Measurements from ENCODE around the gene RTN3.

RTN3 gene

DNA sequence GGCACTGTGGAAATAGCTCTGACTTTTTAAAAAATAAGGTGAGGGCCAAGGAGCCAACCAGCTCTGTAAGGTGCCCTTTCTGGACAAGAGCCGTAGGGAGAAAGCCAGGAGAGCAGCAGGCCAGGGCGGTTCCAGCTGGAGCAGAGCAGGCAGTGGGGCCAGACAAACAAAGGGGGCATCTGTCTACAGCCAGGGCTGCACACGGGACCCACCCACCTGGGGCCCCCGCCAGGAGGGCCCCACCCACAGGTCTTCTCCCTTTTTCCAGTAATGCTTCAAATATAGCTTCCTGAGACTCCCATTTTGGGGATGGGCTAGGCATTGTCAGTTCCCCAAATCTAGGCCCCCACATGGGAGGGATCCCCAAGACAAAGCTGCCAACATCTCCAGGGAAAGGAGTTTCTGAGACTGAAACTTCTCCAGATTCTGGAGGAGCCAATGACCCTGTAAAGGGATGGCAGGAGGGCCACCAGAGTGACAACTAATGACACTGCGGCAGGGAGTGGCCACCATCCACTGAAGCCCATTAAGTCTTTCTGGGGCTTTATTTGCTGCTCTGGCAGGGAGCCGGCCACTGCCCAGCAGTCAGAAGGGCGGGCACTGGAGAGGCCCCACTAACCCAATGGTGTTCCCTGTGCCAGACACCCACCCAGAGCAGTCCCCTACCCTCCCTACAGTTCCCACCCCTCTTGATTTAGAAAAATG, 85.4 kb downstream of the RTN3 start:
- no peak overlapping the region for H3K4me3 ChIP-seq (ENCODE audit: low read depth, low read length)
- TF ChIP-seq, protein P1, sequence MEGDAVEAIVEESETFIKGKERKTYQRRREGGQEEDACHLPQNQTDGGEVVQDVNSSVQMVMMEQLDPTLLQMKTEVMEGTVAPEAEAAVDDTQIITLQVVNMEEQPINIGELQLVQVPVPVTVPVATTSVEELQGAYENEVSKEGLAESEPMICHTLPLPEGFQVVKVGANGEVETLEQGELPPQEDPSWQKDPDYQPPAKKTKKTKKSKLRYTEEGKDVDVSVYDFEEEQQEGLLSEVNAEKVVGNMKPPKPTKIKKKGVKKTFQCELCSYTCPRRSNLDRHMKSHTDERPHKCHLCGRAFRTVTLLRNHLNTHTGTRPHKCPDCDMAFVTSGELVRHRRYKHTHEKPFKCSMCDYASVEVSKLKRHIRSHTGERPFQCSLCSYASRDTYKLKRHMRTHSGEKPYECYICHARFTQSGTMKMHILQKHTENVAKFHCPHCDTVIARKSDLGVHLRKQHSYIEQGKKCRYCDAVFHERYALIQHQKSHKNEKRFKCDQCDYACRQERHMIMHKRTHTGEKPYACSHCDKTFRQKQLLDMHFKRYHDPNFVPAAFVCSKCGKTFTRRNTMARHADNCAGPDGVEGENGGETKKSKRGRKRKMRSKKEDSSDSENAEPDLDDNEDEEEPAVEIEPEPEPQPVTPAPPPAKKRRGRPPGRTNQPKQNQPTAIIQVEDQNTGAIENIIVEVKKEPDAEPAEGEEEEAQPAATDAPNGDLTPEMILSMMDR (IDR thresholded peaks at IDR 0.05; ENCODE audit: borderline replicate concordance, insufficient read depth, low read depth, low read length), result no peak

DNA sequence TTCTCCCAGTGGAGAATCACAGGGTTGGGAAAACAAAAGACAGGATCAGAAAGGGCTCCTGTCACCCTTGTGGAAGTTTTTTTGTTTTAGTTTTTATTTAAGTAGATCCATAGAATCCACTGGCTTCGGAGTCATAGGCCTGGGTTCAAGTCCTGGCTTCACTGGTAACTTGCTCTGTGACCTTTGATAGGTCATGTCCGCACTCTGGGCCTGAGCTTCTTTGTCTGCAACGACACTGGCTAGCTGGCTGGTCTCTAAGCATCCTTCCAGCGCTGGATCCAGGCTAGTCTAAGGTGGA, 85.9 kb downstream of the RTN3 start:
- peak overlapping the region; percentile 76 for H3K4me3 ChIP-seq (ENCODE audit: low read depth, low read length)
- TF ChIP-seq, protein P1 (IDR thresholded peaks at IDR 0.05; ENCODE audit: borderline replicate concordance, insufficient read depth, low read depth, low read length), result no peak

DNA sequence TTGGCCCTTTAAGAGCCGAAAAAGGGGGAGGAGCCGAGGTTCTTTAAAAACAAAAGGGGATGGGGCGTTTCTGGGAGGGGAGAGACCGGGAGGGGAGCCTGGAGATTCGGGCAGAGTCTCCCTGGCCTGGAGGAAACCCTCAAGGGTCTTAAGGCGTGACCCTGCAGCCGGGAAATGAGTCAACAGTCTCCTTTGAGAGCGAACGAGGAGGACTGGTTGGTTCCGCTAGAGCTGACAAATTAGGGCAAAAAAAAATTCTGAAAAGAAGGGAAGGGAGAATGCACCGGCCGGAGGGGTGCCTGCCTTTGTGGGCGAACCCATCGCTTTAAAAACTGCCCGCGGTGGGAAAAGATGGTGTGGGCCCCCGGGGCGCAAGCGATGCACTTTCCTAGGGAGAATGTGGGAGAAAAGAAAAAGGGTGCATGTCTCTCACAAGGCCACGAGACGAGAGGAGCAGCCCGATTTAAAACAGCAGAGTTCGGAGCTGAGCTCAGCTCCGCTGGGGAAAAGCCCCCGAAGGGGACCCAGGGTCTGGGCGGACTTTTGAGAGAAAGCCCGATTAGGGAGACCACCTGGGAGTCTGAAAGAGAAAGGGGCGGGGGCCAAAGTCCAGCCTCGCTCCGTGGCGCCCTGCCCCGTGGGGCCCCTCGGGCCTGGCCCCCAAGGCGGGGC, 86.4 kb downstream of the RTN3 start:
- TF ChIP-seq, protein P1 (IDR thresholded peaks at IDR 0.05; ENCODE audit: borderline replicate concordance, insufficient read depth, low read depth, low read length), result no peak
- peak overlapping the region; percentile 76 for H3K4me3 ChIP-seq (ENCODE audit: low read depth, low read length)

DNA sequence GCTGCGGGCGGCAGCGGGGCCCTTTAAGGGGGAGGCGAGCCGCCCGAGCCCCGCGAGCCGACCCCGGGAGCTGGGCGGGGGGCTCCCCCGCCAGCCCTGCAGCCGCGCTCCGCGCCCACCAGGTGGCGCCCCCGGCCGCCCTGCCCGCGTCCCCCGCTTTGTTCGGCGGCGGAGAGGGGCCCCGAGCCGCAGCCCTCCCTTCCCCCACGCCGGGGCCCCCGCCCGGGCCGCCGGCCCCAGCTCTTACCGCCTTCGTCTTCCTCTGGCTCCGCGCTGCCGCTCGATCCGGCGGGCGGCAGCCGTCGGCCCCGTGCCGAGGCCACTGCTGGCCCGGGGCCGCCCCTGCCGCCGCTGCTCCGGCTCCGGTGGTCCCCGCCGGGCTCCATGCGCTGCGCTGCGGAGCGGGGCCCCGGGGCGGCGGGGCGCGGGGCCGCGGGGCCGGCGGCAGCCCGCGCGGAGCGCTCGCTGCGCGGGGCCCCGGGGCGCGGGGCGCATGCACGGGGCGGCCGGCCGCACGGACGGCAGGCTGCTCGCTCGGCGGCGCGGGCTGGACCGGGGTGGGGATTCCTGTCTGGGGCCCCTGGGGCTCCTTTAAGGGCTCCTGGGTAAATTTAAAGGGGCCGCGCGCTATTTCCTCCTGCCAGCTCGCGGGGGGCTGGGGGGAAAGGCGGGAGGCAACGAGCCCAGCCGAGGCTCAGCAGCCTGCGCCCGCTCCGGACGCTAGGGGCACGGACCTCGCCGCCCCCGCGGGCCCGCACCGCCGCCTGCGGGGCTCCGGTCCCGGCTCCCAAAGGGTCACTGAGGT, 87.1 kb downstream of the RTN3 start, which contains the start of gene ZFTA:
Gene ZFTA, minus strand, starts transcription at position 539 of the 805 bp plus-strand sequence. Its CDS starts 153 bp downstream, at position 386.
- TF ChIP-seq, protein P1 (IDR thresholded peaks at IDR 0.05; ENCODE audit: borderline replicate concordance, insufficient read depth, low read depth, low read length), result peak; percentile 85
- peak within 1 kb of the TSS; percentile 76 for H3K4me3 ChIP-seq (ENCODE audit: low read depth, low read length)

DNA sequence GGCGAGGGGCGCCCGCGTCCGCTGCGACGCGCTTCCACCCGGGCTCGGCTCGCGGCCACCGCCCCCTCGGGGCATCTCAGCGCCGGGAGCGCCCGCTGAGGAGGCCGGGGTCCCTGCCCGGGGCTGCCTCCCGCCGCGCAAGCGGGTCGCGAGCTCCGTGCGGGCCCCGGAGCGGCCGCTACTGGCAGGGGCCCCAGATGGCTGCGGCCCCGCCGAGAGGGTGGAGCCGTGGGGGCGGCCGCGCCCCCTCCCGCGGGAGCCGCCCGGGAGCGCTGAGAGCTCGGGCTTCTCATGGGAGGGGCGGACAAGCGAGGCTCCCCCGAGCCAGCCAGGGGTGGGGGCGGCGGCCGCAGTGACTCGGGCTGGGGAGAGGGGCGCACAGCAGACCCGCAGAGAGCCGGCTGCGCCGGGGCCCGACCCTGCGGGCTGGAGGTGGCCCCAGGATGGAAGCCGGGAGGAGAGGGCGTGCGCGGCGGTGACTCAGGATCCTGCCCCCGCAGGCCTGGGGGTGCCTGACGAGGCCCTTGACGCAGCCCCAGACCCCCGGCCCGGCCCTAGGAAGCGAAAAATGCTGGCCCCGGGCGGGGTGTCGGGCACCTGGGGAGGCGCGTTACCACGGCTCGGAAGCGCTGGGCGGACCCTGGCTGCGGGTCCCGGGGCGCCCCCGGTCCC, 87.9 kb downstream of the RTN3 start:
- TF ChIP-seq, protein P1 (IDR thresholded peaks at IDR 0.05; ENCODE audit: borderline replicate concordance, insufficient read depth, low read depth, low read length), result no peak

DNA sequence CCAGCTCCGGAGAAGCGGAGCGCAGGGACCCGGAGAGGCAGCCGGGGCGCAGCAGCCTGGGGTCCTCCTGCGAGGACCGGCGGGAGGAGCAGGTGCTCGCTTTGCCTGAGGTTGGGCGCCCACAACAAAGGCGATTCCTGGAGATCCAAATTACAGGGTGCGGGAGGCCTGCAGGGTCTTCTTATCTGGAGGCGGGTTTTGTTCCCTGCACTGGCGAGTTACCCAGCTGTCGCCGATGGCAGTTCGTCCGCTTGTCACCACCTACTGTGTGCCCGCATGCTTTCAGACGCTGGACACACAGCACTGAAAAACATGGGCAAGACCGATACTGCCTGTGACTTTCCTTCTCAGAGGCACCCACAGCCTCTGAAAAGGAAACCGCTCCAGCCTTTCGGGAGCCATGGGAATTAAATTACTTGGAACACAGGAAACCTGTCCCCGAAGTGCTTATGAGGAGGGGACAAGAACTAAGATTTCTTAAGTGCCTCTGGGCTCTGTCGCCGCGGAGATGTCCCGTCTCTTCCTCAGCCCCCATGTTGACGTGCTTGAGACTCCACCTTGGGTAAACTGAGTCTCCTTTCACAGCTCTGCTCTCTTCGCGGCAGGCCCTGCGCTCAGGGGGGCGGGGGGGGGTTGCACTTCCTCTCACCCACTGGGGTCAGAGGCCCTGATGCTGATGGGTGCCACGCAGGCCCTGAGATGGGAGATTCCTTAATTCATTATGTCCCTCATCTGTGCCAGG, 88.6 kb downstream of the RTN3 start:
- peak overlapping the region; percentile 76 for H3K4me3 ChIP-seq (ENCODE audit: low read depth, low read length)

More for the DNA sequence above, 87.9 kb downstream of the RTN3 start:
- peak overlapping the region; percentile 76 for H3K4me3 ChIP-seq (ENCODE audit: low read depth, low read length)

More for the DNA sequence above, 88.6 kb downstream of the RTN3 start:
- TF ChIP-seq, protein P1 (IDR thresholded peaks at IDR 0.05; ENCODE audit: borderline replicate concordance, insufficient read depth, low read depth, low read length), result no peak
